Activated CD4-positive, CD25-positive, alpha-beta regulatory T cell treated with anti-CD3 and anti-CD28 coated beads, Interleukin-2, amount 50 U/mL, for 16 hours (primary cell): ENCODE measurements around the gene TMEM220.

ENCODE experiments used
- DNase-seq: peaks from one replicate; pipeline ENCODE4 v3.0.0-alpha.2; 2020; ENCODE audit warnings: low read depth, low spot score

The TMEM220 gene

DNA sequence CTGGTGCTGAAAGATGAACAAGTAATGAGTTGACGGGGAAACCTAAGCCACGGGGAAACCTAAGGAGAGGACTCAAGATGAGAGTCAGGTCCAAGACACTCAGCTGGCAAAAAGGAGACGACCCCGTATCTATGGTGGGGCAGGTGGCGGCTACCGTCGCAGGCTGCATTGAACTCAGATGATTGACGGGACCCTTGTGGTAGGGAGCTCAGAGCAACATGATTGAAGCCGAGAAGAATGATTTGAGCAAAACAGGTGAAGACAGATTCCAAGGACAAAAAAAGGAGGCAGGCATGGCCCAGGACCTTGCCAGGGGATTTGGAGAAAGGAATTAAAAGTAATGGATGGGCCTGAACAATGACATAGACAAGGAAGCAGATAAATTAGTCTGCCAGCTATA lies 65.3 kb downstream of the TMEM220 start:
- no peak for DNase-seq
